Lower leg skin (tissue), 4 donors: Measurements from ENCODE around the gene LRRC14B. TPM values are rescaled to one million over a fixed set of nuclear protein-coding genes. Genes with fewer than 3 reads are reported as not detected.
"Not testable (repeated sequence)": the region's sequence is repeated elsewhere in the genome, so short reads cannot be mapped to it uniquely, and the experiment has no call there.

Source experiments
- DNase-seq, 2 donors: peaks; one replicate each; pipeline ENCODE4 v3.0.0-alpha.2; 2019; ENCODE audit warnings: low spot score in 2 of 2
- H3K4me3 ChIP-seq: fragments of 200-600 bp; sonication (generic); 2 replicates; pipeline ENCODE4 v1.5.1; 2017; ENCODE audit warnings: mild to moderate bottlenecking, low read depth; ENCODE audit not compliant: poor library complexity, severe bottlenecking
- CTCF ChIP-seq, 3 donors: fragments of 450-650 bp; IDR thresholded peaks; one replicate each; pipeline ENCODE4 v1.5.1; 2016; ENCODE audit warnings: antibody characterized with exemption in 3 of 3, mild to moderate bottlenecking in 3 of 3, moderate library complexity in 2 of 3
- POLR2A ChIP-seq, 2 donors: fragments of 450-650 bp; IDR thresholded peaks; one replicate each; pipeline ENCODE4 v1.6.1; 2016 to 2017; ENCODE audit warnings: antibody characterized with exemption in 2 of 2, mild to moderate bottlenecking in 1 of 2, moderate library complexity in 1 of 2
- WGBS, 2 donors: methylation state at CpG; one replicate each; pipeline ENCODE4 v1.1.5; 2018; 5-methylcytosine and 5-hydroxymethylcytosine counted together
- intact Hi-C: fragments of 100-400 bp; cut with DNase I; formaldehyde crosslinking; loops from one replicate; pipeline ENCODE4 v1.15.0; 2023; ENCODE audit warnings: low total_unique reads
- total RNA-seq, 4 donors: library from RNA; depleted of rRNA; stranded (reverse); fragments of >200 nt; gene quantifications; one replicate each; pipeline ENCODE4 v1.1.0, GENCODE V29; 2016

Gene LRRC14B
- total RNA-seq, 4 donors from 2014 or later, result not detected

DNA sequence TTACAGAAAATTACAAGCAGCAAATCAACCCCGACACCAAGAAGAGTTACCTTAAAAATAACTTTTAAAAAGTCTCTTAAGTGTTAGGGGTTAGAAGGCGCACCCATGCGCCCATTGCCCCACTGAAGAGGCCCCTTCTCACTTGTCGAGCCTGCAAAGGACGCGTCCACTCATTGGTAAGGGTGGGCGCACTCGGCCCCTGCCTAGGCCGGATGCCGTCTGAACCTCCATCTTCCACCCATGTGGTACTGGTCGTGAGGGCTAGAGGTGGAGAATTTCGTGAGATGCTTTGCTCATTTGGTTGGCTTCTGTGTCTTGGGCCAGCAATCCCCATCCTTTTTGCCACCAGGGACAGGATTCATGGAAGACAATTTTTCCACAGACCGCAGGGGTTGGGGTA is 27.5 kb upstream of the LRRC14B start:
- WGBS, 2 donors, result 84 to 86% methylated on average over 13 of the region's 13 CpGs
- intact Hi-C loops, result no loop called here

GRCh38 chr5:164244-164643 is 27.1 kb upstream of the LRRC14B start:
- no peak overlapping the region for H3K4me3 ChIP-seq
- intact Hi-C loops, result no loop called here
- TF ChIP-seq POLR2A (IDR thresholded peaks at IDR 0.05), result no peak
- no peak for TF ChIP-seq CTCF (IDR thresholded peaks at IDR 0.05)
- 82 to 85% methylated on average over 14 of the region's 14 CpGs for WGBS, 2 donors
- DNase-seq, result peak in 1 of 2 donors; percentile 31

More for the DNA sequence above, 27.5 kb upstream of the LRRC14B start:
- H3K4me3 ChIP-seq, result no peak overlapping the region
- TF ChIP-seq POLR2A (IDR thresholded peaks at IDR 0.05), result no peak
- no peak for TF ChIP-seq CTCF (IDR thresholded peaks at IDR 0.05)
- DNase-seq, result peak in 1 of 2 donors; percentile 50

DNA sequence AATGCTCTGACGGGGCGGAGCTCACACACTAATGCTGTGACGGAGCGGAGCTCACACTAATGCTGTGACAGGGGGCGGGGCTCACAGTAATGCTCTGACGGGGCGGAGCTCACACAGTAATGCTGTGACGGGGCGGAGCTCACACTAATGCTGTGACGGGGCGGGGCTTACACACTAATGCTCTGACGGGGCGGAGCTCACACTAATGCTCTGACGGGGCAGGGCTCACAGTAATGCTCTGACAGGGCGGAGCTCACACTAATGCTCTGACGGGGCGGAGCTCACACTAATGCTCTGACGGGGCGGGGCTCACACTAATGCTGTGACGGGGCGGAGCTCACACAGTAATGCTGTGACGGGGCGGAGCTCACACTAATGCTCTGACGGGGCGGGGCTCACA is 26.5 kb upstream of the LRRC14B start:
- intact Hi-C loops, H3K4me3 ChIP-seq, DNase-seq: not testable (repeated sequence)
- 90 to 92% methylated on average over 19 to 23 of the region's 25 CpGs for WGBS, 2 donors

GRCh38 chr5:166441-167372 is 24.6 kb upstream of the LRRC14B start:
- TF ChIP-seq CTCF (IDR thresholded peaks at IDR 0.05) (no peak), POLR2A (IDR thresholded peaks at IDR 0.05) (no peak)
- no peak overlapping the region for H3K4me3 ChIP-seq
- intact Hi-C loops, result no loop called here
- DNase-seq, result peak in 1 of 2 donors; percentile 68
- 89 to 91% methylated on average over 25 to 27 of the region's 27 CpGs for WGBS, 2 donors

DNA sequence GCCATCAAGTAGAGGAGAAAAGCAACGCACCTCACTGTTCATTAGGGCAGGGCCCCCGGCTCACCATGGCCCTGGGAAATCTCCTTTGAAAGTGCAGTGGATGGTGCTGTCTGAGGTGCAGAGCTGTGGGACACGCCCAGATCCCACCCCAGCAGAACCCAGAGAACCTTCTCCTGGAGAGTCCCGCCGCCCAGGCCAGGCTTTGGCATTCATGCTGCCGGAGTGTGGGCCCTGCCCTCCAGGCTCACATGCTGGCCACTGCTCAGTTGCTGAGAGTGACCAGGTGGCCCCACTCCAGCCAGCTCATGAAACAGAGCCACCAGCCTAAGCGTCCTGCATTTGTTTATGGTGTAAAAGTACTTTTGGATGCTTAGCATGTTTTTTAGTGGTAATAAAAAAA is 23.8 kb upstream of the LRRC14B start:
- peak in 1 of 2 donors; percentile 78 for DNase-seq
- intact Hi-C loops, result no loop called here
- TF ChIP-seq CTCF (IDR thresholded peaks at IDR 0.05) (no peak), POLR2A (IDR thresholded peaks at IDR 0.05) (no peak)
- H3K4me3 ChIP-seq, result no peak overlapping the region
- WGBS, 2 donors, result 79 to 89% methylated on average over 6 to 7 of the region's 7 CpGs

DNA sequence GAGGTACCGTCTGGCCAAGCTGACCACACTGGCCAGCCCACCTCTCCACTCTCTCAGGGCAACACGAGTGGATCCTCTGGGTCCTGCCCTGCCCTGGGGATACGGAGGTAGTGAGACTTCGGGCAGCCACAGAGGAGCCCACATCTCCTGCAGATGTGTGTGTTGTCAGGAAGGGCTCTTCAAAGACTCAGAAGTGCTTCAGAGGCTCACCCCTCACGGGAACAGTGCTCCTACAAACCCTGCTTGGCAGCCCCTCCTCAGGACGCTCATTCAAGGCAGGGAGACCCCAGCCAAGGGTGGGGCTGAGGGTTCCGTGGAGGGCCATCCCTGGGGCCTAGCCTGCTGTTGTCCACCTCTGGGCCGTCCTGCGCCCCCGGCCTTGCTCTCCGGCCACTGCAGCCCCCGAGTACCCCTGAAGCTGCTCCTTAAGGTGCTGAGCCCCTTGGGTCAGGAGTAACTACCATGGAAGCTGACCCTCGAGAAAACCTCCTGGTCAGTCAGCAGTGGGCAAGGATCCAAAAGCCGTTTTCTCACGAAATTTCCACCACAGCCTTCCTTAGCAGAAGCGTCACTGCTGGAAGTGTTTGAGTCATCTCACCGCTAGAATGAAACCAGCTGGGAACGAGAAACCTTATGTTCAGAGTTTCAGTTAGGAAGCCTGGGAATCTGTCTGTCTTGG is 23.2 kb upstream of the LRRC14B start:
- no peak overlapping the region for H3K4me3 ChIP-seq
- DNase-seq, result peak in 1 of 2 donors; percentile 50
- 70% methylated on average over 17 to 18 of the region's 18 CpGs for WGBS, 2 donors
- TF ChIP-seq CTCF (IDR thresholded peaks at IDR 0.05) (no peak), POLR2A (IDR thresholded peaks at IDR 0.05) (no peak)
- intact Hi-C loops, result no loop called here
